GM12891 (cell line): ENCODE measurements around the gene PLA2R1.
"Not testable (repeated sequence)": the region's sequence is repeated elsewhere in the genome, so short reads cannot be mapped to it uniquely, and the experiment has no call there.

Experiments
- DNase-seq: peaks from one replicate; pipeline ENCODE4 v3.0.0; 2011; ENCODE audit warnings: low spot score; ENCODE audit not compliant: insufficient read length
- FAIRE-seq: peaks from 2 replicates; lab custom pipeline; 2011; peaks lifted over from hg19 to GRCh38; lab: Jason Lieb, UNC
- PAX5 ChIP-seq: IDR thresholded peaks from 2 replicates; pipeline ENCODE4 v1.6.1; 2011; ENCODE audit warnings: low read length, moderate library complexity, mild to moderate bottlenecking; ENCODE audit not compliant: insufficient read depth, severe bottlenecking
- POLR2A ChIP-seq: IDR thresholded peaks from 2 replicates; pipeline ENCODE4 v1.6.1; 2011; ENCODE audit warnings: low read depth, low read length, control low read depth
- POLR2AphosphoS5 ChIP-seq: IDR thresholded peaks from 2 replicates; pipeline ENCODE4 v1.6.1; 2011; ENCODE audit warnings: low read depth, low read length, control low read depth
- POU2F2 ChIP-seq: IDR thresholded peaks from 2 replicates; pipeline ENCODE4 v1.6.1; 2011; ENCODE audit warnings: low read depth, mild to moderate bottlenecking, control low read depth, low read length, moderate library complexity
- SPI1 ChIP-seq: IDR thresholded peaks from 2 replicates; pipeline ENCODE4 v1.6.1; 2011; ENCODE audit warnings: low read depth, low read length, control low read depth
- TAF1 ChIP-seq: IDR thresholded peaks from 2 replicates; pipeline ENCODE4 v1.6.1; 2011; ENCODE audit warnings: low read depth, low read length, control low read depth

PLA2R1 gene

GRCh38 chr2:160053946-160054345 lies 8.5 kb downstream of the PLA2R1 start:
- FAIRE-seq: no peak
- TF ChIP-seq TAF1 (no peak), POLR2AphosphoS5 (no peak), SPI1 (no peak), PAX5 (no peak), POLR2A (no peak), POU2F2 (no peak)
- no peak for DNase-seq

GRCh38 chr2:160052531-160052930 lies 9.9 kb downstream of the PLA2R1 start:
- FAIRE-seq (no peak), DNase-seq (no peak)
- TF ChIP-seq TAF1 (no peak), POLR2AphosphoS5 (no peak), POLR2A (no peak), PAX5 (no peak), SPI1 (no peak), POU2F2 (no peak)

GRCh38 chr2:160051371-160051800 lies 11.0 kb downstream of the PLA2R1 start:
- DNase-seq (no peak), FAIRE-seq (no peak)
- TF ChIP-seq POLR2A (no peak), PAX5 (no peak), POLR2AphosphoS5 (no peak), SPI1 (no peak), POU2F2 (no peak)

- DNase-seq: no peak
- TF ChIP-seq SPI1: no peak
- TF ChIP-seq TAF1: no peak
- no peak for TF ChIP-seq POU2F2
- no peak for TF ChIP-seq PAX5
- no peak for TF ChIP-seq POLR2AphosphoS5
- TF ChIP-seq POLR2A: no peak
- FAIRE-seq: no peak
Observed at GRCh38 chr2:160050147-160050546, 12.3 kb downstream of the PLA2R1 start.

- no peak for TF ChIP-seq PAX5
- TF ChIP-seq TAF1: no peak
- TF ChIP-seq SPI1: no peak
- TF ChIP-seq POU2F2: no peak
- TF ChIP-seq POLR2AphosphoS5: no peak
- no peak for TF ChIP-seq POLR2A
- no peak for FAIRE-seq
- no peak for DNase-seq
Observed at GRCh38 chr2:160045703-160046210, 16.7 kb downstream of the PLA2R1 start.

GRCh38 chr2:160044728-160045127 lies 17.7 kb downstream of the PLA2R1 start:
- no peak for DNase-seq
- TF ChIP-seq PAX5 (no peak), TAF1 (no peak), POU2F2 (no peak), POLR2A (no peak), POLR2AphosphoS5 (no peak), SPI1 (no peak)
- FAIRE-seq: no peak

- TF ChIP-seq POU2F2: no peak
- no peak for TF ChIP-seq SPI1
- no peak for TF ChIP-seq POLR2A
- TF ChIP-seq PAX5: no peak
- no peak for TF ChIP-seq TAF1
- no peak for TF ChIP-seq POLR2AphosphoS5
- no peak for DNase-seq
- no peak for FAIRE-seq
Observed at GRCh38 chr2:160043265-160043664, 19.1 kb downstream of the PLA2R1 start.

- no peak for FAIRE-seq
- no peak for DNase-seq
- TF ChIP-seq POLR2AphosphoS5 (no peak), POU2F2 (no peak), SPI1 (no peak), PAX5 (no peak), TAF1 (no peak), POLR2A (no peak)
Observed at GRCh38 chr2:160042054-160042453, 20.4 kb downstream of the PLA2R1 start.

- TF ChIP-seq TAF1 (no peak), POLR2AphosphoS5 (no peak), POLR2A (no peak), SPI1 (no peak), POU2F2 (no peak), PAX5 (no peak)
- no peak for FAIRE-seq
- no peak for DNase-seq
Observed at GRCh38 chr2:160041091-160041490, 21.3 kb downstream of the PLA2R1 start.

GRCh38 chr2:160039166-160039903 lies 23.1 kb downstream of the PLA2R1 start:
- TF ChIP-seq POU2F2 (no peak), POLR2A (no peak), PAX5 (no peak), SPI1 (no peak), TAF1 (no peak)
- DNase-seq (no peak), FAIRE-seq (no peak)

GRCh38 chr2:160038662-160039061 lies 23.8 kb downstream of the PLA2R1 start:
- DNase-seq, FAIRE-seq: not testable (repeated sequence)
